Sigmoid colon (tissue), 7 donors: ENCODE measurements around the gene TLCD3A. TPM values are rescaled to one million over a fixed set of nuclear protein-coding genes. Genes with fewer than 3 reads are reported as not detected.

Experiments used
- DNase-seq: peaks from one replicate; pipeline ENCODE4 v3.0.0-alpha.2; 2019
- H3K27ac ChIP-seq, 4 donors: fragments of 200-600 bp; sonication (generic); one replicate each; pipeline ENCODE4 v1.5.1; 2016 to 2019; ENCODE audit warnings: mild to moderate bottlenecking in 1 of 4
- H3K27me3 ChIP-seq, 3 donors: fragments of 200-600 bp; sonication (generic); one replicate each; pipeline ENCODE4 v1.5.1; 2019; ENCODE audit warnings: mild to moderate bottlenecking in 1 of 3
- H3K36me3 ChIP-seq, 4 donors: fragments of 200-600 bp; sonication (generic); one replicate each; pipeline ENCODE4 v1.5.1; 2016 to 2019
- H3K4me1 ChIP-seq, 4 donors: fragments of 200-600 bp; sonication (generic); one replicate each; pipeline ENCODE4 v1.5.1; 2017 to 2019
- H3K4me3 ChIP-seq, 4 donors: fragments of 200-600 bp; sonication (generic); one replicate each; pipeline ENCODE4 v1.5.1; 2017 to 2019; ENCODE audit warnings: mild to moderate bottlenecking in 2 of 4, moderate library complexity in 1 of 4
- H3K9me3 ChIP-seq, 4 donors: fragments of 200-600 bp in 3 of 4; sonication (generic) in 3 of 4; one replicate each; pipeline versions ENCODE4 v1.5.1 to v1.6.1; 2013 to 2019
- EP300 ChIP-seq, 4 donors: sonication (generic); formaldehyde crosslinking; IDR thresholded peaks; one replicate each; pipeline ENCODE4 v1.6.1; 2017; ENCODE audit warnings: antibody characterized with exemption in 4 of 4
- POLR2A ChIP-seq, 2 donors: fragments of 450-650 bp; IDR thresholded peaks; one replicate each; pipeline ENCODE4 v1.6.1; 2016; ENCODE audit warnings: antibody characterized with exemption in 2 of 2, mild to moderate bottlenecking in 2 of 2, moderate library complexity in 2 of 2
- POLR2AphosphoS5 ChIP-seq, 4 donors: sonication (generic); formaldehyde crosslinking; IDR thresholded peaks; one replicate each; pipeline ENCODE4 v1.6.1; 2017; ENCODE audit warnings: antibody characterized with exemption in 4 of 4
- WGBS, 2 donors: extraction: QIAGEN DNeasy Blood & Tissue Kit; methylation state at CpG; one replicate each; pipeline ENCODE4 v1.1.7; 2013; 5-methylcytosine and 5-hydroxymethylcytosine counted together
- intact Hi-C: fragments of 100-400 bp; cut with DNase I; formaldehyde crosslinking; loops from one replicate; pipeline ENCODE4 v1.15.1; 2023
- polyA plus RNA-seq, 3 donors: library from polyadenylated mRNA; stranded (reverse); fragments of 200-250 nt; gene quantifications; one replicate each; pipeline ENCODE4 v1.2.3, GENCODE V29; 2013
- total RNA-seq, 4 donors: library from RNA; depleted of rRNA; stranded (reverse); fragments of >200 nt; gene quantifications; one replicate each; pipeline ENCODE4 v1.1.0, GENCODE V29; 2016
- TF ChIP-seq, protein P1 (sequence below), 4 experiments: fragments of 450-650 bp in 3 of 4; fragments of 200-600 bp in 1 of 4; IDR thresholded peaks; one replicate each; pipeline ENCODE4 v1.5.1; 2016 to 2019; ENCODE audit warnings: antibody characterized with exemption in 4 of 4, mild to moderate bottlenecking in 3 of 4, moderate library complexity in 2 of 4
- donor health status: healthy with polysubstance abuse.
- donor health status: Bipolar disorder and iron deficiency.
- donor health status: healthy.

Gene TLCD3A
- total and polyA plus RNA-seq, 7 donors: 1.8 to 10.3 (median 3.8) TPM

DNA sequence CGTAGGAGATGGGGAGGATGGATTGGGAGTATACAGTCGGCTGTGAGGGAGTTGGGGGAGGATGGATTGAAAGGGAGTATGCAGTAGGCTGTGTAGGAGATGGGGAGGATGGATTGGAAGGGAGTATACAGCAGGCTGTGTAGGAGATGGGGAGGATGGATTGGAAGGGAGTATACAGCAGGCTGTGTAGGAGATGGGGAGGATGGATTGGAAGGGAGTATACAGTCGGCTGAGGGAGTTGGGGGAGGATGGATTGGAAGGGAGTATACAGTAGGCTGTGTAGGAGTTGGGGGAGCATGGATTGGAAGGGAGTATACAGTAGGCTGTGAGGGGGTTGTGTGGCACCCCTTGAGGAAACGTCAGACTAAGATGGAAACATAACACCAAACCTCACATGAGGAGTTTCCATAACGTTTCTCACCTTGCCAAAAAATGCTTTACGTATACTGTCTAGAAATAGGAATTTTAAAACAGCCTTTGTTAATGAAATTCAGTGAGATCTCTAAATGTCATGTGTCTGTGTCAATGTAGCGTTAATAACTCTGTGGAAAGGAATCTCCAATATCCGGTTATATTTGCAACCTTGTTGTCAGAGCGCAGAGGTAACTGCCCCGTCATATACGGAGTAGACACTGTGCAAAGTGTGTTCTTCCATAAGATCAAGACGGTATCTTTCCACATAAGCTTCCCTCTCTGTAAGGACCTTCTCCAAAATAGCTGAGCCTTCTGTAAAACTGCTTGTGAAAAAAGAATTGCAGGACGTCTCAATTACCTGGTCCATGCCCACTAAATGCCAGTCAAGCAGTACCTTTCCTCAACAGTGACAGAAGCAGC is 11.5 kb upstream of the TLCD3A start:
- TF ChIP-seq POLR2AphosphoS5 (IDR thresholded peaks at IDR 0.05) (no peak), POLR2A (IDR thresholded peaks at IDR 0.05) (no peak), EP300 (IDR thresholded peaks at IDR 0.05) (no peak)
- TF ChIP-seq, protein P1, sequence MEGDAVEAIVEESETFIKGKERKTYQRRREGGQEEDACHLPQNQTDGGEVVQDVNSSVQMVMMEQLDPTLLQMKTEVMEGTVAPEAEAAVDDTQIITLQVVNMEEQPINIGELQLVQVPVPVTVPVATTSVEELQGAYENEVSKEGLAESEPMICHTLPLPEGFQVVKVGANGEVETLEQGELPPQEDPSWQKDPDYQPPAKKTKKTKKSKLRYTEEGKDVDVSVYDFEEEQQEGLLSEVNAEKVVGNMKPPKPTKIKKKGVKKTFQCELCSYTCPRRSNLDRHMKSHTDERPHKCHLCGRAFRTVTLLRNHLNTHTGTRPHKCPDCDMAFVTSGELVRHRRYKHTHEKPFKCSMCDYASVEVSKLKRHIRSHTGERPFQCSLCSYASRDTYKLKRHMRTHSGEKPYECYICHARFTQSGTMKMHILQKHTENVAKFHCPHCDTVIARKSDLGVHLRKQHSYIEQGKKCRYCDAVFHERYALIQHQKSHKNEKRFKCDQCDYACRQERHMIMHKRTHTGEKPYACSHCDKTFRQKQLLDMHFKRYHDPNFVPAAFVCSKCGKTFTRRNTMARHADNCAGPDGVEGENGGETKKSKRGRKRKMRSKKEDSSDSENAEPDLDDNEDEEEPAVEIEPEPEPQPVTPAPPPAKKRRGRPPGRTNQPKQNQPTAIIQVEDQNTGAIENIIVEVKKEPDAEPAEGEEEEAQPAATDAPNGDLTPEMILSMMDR (IDR thresholded peaks at IDR 0.05): no peak
- DNase-seq: no peak
- Histone ChIP-seq H3K27ac (no peak overlapping the region), H3K9me3 (no peaks in the 10 kb centered on the region), H3K36me3 (no peaks in the 10 kb centered on the region), H3K27me3 (no peaks in the 10 kb centered on the region), H3K4me1 (peaks cover 0 to 6% (median 4%) of the 10 kb centered on the region in 4 donors), H3K4me3 (no peak overlapping the region)
- intact Hi-C loops: no loop called here
- 85 to 88% methylated on average over 13 of the region's 13 CpGs for WGBS, 2 donors

GRCh38 chr17:721540-721937 is 10.9 kb upstream of the TLCD3A start:
- no peaks in the 10 kb centered on the region for H3K36me3 ChIP-seq
- no peaks in the 10 kb centered on the region for H3K9me3 ChIP-seq
- DNase-seq: no peak
- no peak overlapping the region for H3K27ac ChIP-seq
- H3K4me3 ChIP-seq: no peak overlapping the region
- 81 to 85% methylated on average over 5 of the region's 5 CpGs for WGBS, 2 donors
- peaks cover 0 to under 1% (median 0%) of the 10 kb centered on the region in 4 donors for H3K4me1 ChIP-seq
- TF ChIP-seq EP300 (IDR thresholded peaks at IDR 0.05): no peak
- no peak for TF ChIP-seq POLR2AphosphoS5 (IDR thresholded peaks at IDR 0.05)
- TF ChIP-seq POLR2A (IDR thresholded peaks at IDR 0.05): no peak
- TF ChIP-seq, protein P1 (IDR thresholded peaks at IDR 0.05): no peak
- H3K27me3 ChIP-seq: no peaks in the 10 kb centered on the region
- intact Hi-C loops: no loop called here

GRCh38 chr17:725084-725483 is 7.3 kb upstream of the TLCD3A start:
- no peak overlapping the region for H3K27ac ChIP-seq
- H3K9me3 ChIP-seq: no peaks in the 10 kb centered on the region
- intact Hi-C loops: no loop called here
- H3K27me3 ChIP-seq: no peaks in the 10 kb centered on the region
- no peaks in the 10 kb centered on the region for H3K36me3 ChIP-seq
- no peak for TF ChIP-seq EP300 (IDR thresholded peaks at IDR 0.05)
- no peak for TF ChIP-seq POLR2A (IDR thresholded peaks at IDR 0.05)
- TF ChIP-seq POLR2AphosphoS5 (IDR thresholded peaks at IDR 0.05): no peak
- TF ChIP-seq, protein P1 (IDR thresholded peaks at IDR 0.05): no peak
- 94 to 97% methylated on average over 14 of the region's 14 CpGs for WGBS, 2 donors
- H3K4me3 ChIP-seq: no peak overlapping the region
- DNase-seq: no peak
- H3K4me1 ChIP-seq: no peaks in the 10 kb centered on the region

DNA sequence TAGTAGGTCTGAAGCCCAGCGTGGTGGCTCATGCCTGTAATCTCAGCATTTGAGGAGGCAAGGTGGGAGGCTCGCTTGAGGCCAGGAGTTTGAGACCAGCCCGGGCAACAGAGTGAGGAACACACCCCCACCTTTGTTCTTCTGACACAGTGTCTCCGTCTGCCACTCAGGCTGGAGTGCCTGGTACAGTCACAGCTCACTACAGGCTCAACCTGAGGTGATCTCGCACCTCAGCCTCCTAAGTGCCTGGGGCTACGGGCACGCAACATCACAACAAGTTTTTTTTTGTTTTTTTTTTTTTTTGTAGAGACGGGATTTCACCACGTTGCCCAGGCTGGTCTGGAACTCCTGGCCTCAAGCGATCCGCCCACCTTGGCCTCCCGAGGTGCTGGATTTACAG is 6.7 kb upstream of the TLCD3A start:
- H3K27me3 ChIP-seq: no peaks in the 10 kb centered on the region
- no peak overlapping the region for H3K27ac ChIP-seq
- intact Hi-C loops: no loop called here
- TF ChIP-seq EP300 (IDR thresholded peaks at IDR 0.05) (no peak), POLR2A (IDR thresholded peaks at IDR 0.05) (no peak), POLR2AphosphoS5 (IDR thresholded peaks at IDR 0.05) (no peak)
- TF ChIP-seq, protein P1 (IDR thresholded peaks at IDR 0.05): no peak
- no peaks in the 10 kb centered on the region for H3K36me3 ChIP-seq
- H3K9me3 ChIP-seq: no peaks in the 10 kb centered on the region
- H3K4me3 ChIP-seq: no peak overlapping the region
- no peaks in the 10 kb centered on the region for H3K4me1 ChIP-seq
- no peak for DNase-seq
- WGBS, 2 donors: 32 to 71% methylated on average over 12 of the region's 12 CpGs
